ENCODE measurements around the gene CCL25. TPM values are rescaled to one million over a fixed set of nuclear protein-coding genes. Genes with fewer than 3 reads are reported as not detected.

Gene CCL25
- total RNA-seq, 2 experiments from 2014 or later: not detected

Other genes starting within 250 kb of the CCL25 start
- 1 to 10 TPM; 7.0 to 7.7 TPM for gene EVI5L, start 222.5 kb upstream of the CCL25 start, total RNA-seq
- gene PRR36, start 178.4 kb upstream of the CCL25 start, total RNA-seq: under 1 TPM; 0.05 to 0.13 TPM
- gene LRRC8E, start 164.2 kb upstream of the CCL25 start, total RNA-seq: not detected
- 10 to 100 TPM; 42.6 to 42.9 TPM for gene MAP2K7, start 148.9 kb upstream of the CCL25 start, total RNA-seq
- 1 to 10 TPM; 4.2 to 4.6 TPM for gene TGFBR3L, start 137.9 kb upstream of the CCL25 start, total RNA-seq
- gene SNAPC2, start 132.4 kb upstream of the CCL25 start, total RNA-seq: 10 to 100 TPM; 20.4 to 24.1 TPM
- not detected for gene CTXN1, start 126.6 kb upstream of the CCL25 start, total RNA-seq
- gene TIMM44, start 109.1 kb upstream of the CCL25 start, total RNA-seq: 10 to 100 TPM; 48.4 to 50.9 TPM
- 100 to 1,000 TPM in 1 of 2 experiments, 10 to 100 TPM in 1; 93.6 to 102 TPM for gene ELAVL1, start 47.1 kb upstream of the CCL25 start, total RNA-seq
- not detected for gene FBN3, start 96.8 kb downstream of the CCL25 start, total RNA-seq
- 10 to 100 TPM; 23.2 TPM for gene CERS4, start 156.6 kb downstream of the CCL25 start, total RNA-seq

Data from activated CD4-positive, alpha-beta memory T cell treated with anti-CD3 and anti-CD28 coated beads, Interleukin-2, amount 10 ng/mL, durations not matched to agents 7 days and 5 days (primary cell).